Rectal smooth muscle tissue (tissue), 1 donor: ENCODE measurements around the gene PERCC1.

Source experiments
- H3K27ac ChIP-seq: one replicate; pipeline ENCODE4 v1.7.0; 2013; ENCODE audit warnings: low read depth, low read length, inconsistent platforms
- H3K27me3 ChIP-seq: one replicate; pipeline ENCODE4 v1.7.0; 2013; ENCODE audit warnings: low read length; ENCODE audit not compliant: control insufficient read depth, insufficient read depth
- H3K36me3 ChIP-seq: one replicate; pipeline ENCODE4 v1.7.0; 2013; ENCODE audit warnings: low read length; ENCODE audit not compliant: control insufficient read depth, insufficient read depth
- H3K4me1 ChIP-seq: one replicate; pipeline ENCODE4 v1.7.0; 2013; ENCODE audit warnings: low read length; ENCODE audit not compliant: control insufficient read depth, insufficient read depth
- H3K4me3 ChIP-seq: one replicate; pipeline ENCODE4 v1.7.0; 2013; ENCODE audit warnings: low read length
- H3K9ac ChIP-seq: one replicate; pipeline ENCODE4 v1.7.0; 2013; ENCODE audit warnings: low read length

Gene PERCC1

DNA sequence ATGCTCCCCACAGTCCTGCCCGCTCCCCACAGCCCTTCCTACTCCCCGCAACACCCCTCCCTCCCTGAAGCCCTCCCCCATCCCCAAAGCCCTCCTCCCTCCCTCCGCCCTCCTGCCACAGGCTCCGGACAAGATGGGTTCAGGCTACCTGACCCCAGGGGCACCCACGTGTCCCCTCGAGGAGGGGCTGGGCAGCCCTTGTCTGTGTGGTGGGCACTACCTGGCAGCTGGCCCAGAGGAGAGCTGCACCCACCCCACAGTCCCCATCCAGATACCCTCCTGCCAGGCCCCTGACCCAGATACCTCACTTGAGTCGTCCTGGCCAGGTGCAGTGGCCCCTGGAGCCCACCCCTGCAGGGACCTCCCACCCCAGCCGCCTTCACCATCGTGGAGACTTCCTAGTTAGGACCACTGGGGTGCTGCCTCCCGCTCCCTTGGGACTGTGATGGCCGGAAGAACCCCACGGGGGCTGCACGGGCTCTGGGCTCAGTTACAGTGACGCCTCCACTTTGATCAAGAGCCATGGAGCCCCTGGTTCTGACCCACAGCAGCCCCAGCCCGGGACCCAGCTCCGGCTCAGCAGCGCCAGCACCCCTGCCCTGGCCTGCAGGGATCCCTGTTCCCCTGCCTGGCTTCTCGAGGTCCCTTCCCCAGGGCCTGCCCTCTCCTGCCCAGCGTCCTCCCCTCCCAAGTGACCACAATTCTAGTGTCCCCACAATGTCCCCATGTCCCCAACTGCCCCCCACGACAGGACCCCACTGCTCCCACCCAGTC lies 806 bp downstream of the PERCC1 start:
- H3K27me3 ChIP-seq = no peaks in the 10 kb centered on the region
- H3K27ac ChIP-seq = no peak overlapping the region
- H3K4me3 ChIP-seq = no peak overlapping the region
- no peak overlapping the region for H3K9ac ChIP-seq
- no peaks in the 10 kb centered on the region for H3K4me1 ChIP-seq
- H3K36me3 ChIP-seq = no peaks in the 10 kb centered on the region

- no peak overlapping the region for H3K4me3 ChIP-seq
- no peaks in the 10 kb centered on the region for H3K4me1 ChIP-seq
- no peak overlapping the region for H3K27ac ChIP-seq
- H3K27me3 ChIP-seq = no peaks in the 10 kb centered on the region
- no peaks in the 10 kb centered on the region for H3K36me3 ChIP-seq
- no peak overlapping the region for H3K9ac ChIP-seq
Measured at GRCh38 chr16:1432388-1433262, 1.7 kb downstream of the PERCC1 start.

DNA sequence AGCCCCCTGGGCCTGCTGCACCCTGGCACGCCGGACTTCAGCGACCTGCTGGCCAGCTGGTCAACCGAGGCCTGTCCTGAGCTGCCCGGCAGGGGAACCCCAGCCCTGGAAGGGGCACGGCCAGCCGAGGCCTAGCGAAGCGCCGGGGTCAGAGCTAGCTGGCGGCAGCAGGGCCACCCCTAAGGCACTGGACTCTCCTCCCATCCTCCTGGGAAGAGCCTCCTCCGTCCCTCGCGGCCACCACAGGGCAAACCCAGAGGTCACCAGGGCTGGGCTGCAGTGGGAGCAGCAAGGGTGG lies 2.3 kb downstream of the PERCC1 start:
- Histone ChIP-seq H3K36me3 (no peaks in the 10 kb centered on the region), H3K4me1 (no peaks in the 10 kb centered on the region), H3K27ac (no peak overlapping the region), H3K4me3 (no peak overlapping the region), H3K27me3 (no peaks in the 10 kb centered on the region), H3K9ac (no peak overlapping the region)

DNA sequence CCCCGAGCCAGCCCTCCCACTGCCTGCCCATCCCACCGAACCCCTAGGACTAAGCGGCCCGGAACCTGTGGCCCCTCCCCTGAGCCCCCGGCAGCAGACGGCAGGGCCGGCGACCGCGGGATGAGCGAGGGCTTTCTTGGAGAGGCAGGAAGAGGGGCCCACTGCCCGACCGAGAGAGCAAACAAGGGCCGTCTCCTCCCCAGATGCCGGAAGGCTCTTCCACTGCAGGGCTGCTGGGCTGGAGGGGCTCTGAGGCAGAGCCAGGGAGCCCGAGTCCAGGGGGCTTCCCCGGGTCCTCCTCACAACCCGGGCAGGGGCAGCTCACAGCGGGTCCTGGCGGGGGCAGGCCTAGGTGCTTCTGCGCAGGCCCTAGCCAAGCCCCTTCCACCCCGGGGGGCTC lies 2.9 kb downstream of the PERCC1 start:
- Histone ChIP-seq H3K4me1 (no peaks in the 10 kb centered on the region), H3K27ac (no peak overlapping the region), H3K4me3 (no peak overlapping the region), H3K36me3 (no peaks in the 10 kb centered on the region), H3K27me3 (no peaks in the 10 kb centered on the region), H3K9ac (no peak overlapping the region)

DNA sequence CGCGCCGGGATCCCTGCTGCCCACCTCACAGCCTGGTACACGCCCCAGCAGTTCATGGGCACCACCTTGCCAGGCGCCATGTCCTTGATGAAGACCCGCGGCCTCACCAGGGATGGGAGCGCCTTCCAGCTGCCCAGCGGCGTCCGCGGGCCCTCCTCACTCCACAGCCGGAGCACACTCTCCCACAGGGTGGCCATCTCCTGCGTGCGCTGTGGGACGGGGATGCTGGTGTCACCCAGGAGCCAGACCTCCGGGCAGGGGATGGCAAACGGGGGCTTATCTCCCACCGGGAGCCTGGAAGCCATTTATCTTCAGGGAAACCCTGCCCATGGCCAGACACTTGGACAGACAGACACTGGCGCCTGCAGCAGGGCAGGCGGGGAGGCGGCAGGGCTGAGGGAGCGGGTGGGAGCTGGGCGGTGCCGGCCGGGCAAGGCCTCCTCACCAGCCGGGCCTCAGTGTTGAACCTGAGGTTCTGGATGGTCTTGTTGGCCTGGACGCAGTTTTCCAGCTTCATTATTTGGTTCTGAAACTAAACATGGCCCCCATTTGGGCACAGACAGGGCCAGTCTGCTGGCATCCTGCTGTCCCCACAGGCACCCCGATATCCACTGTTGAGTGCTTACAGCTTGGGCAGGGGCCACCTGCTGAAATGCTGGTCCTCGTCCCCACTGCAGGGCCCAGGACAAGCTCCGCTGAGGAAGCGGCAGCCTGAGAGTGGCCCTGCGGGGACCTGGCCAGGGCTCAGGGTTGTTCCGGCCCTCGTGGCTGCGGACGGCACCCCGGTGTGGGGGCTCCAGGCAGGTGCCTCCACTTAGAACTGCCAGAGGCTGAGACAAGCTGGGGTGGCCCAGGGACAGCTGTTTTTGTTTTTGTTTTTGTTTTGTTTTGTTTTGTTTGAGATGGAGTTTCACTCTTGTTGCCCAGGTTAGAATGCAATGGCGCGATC lies 4.0 kb downstream of the PERCC1 start:
- H3K4me3 ChIP-seq = no peak overlapping the region
- H3K27me3 ChIP-seq = no peaks in the 10 kb centered on the region
- H3K9ac ChIP-seq = no peak overlapping the region
- H3K36me3 ChIP-seq = no peaks in the 10 kb centered on the region
- H3K4me1 ChIP-seq = no peaks in the 10 kb centered on the region
- no peak overlapping the region for H3K27ac ChIP-seq

- Histone ChIP-seq H3K36me3 (no peaks in the 10 kb centered on the region), H3K27me3 (no peaks in the 10 kb centered on the region), H3K27ac (no peak overlapping the region), H3K9ac (no peak overlapping the region), H3K4me1 (no peaks in the 10 kb centered on the region), H3K4me3 (no peak overlapping the region)
Measured at GRCh38 chr16:1435921-1436697, 5.2 kb downstream of the PERCC1 start.

DNA sequence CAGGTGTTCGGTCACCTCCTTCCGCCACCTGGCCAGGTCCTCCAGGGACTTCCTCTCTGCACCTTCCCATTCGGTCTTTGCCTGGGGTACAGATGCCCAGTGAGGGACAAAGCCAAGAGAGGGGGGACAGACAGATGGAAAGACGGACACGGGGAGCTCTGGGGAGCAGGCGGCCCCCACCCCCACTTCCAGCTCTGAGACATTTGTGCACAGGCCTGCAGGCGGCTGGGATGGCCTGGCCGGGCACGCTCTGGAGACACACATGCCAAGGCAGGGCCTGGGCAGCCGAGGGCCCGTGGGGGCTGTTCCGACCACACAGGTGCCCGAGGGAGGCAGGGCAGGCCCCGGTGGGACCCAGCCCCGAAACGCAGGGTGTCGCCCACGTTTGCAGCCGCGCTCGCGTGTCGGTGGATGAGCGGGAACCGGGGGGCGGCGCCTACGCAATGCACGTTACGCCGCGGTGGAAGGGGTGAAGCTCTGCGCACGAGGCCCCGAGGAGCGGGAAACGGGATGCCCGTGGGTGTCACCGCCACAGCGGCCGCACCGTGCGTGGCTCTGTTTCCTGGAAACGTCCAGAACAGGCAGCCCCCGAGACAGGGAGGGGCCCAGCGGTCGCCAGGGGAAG lies 6.0 kb downstream of the PERCC1 start:
- Histone ChIP-seq H3K4me3 (no peak overlapping the region), H3K27ac (no peak overlapping the region), H3K36me3 (no peaks in the 10 kb centered on the region), H3K27me3 (no peaks in the 10 kb centered on the region), H3K9ac (no peak overlapping the region), H3K4me1 (no peaks in the 10 kb centered on the region)

DNA sequence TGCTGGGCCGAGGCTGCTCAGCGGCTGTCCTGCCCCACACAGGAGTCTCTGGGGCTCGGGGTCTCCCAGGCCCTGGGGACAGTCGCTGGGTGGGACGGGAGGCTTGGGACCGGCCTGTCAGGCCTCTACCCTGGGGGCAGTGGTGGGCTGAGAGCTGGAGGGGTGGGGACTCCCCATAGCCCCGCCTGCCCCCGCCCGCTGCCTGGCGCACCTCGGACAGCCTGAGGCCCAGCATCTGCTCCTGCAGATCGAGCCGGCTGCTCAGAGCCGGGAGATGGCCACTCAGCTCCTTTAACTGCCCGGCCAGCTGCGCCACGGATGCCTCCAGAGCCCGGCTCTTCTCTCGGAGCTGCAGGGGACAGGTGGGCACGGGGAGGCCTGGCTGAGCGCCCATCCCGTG lies 6.7 kb downstream of the PERCC1 start:
- no peak overlapping the region for H3K4me3 ChIP-seq
- H3K4me1 ChIP-seq = no peaks in the 10 kb centered on the region
- no peaks in the 10 kb centered on the region for H3K27me3 ChIP-seq
- H3K36me3 ChIP-seq = no peaks in the 10 kb centered on the region
- H3K9ac ChIP-seq = no peak overlapping the region
- no peak overlapping the region for H3K27ac ChIP-seq

GRCh38 chr16:1438229-1439057 lies 7.6 kb downstream of the PERCC1 start:
- H3K9ac ChIP-seq = no peak overlapping the region

DNA sequence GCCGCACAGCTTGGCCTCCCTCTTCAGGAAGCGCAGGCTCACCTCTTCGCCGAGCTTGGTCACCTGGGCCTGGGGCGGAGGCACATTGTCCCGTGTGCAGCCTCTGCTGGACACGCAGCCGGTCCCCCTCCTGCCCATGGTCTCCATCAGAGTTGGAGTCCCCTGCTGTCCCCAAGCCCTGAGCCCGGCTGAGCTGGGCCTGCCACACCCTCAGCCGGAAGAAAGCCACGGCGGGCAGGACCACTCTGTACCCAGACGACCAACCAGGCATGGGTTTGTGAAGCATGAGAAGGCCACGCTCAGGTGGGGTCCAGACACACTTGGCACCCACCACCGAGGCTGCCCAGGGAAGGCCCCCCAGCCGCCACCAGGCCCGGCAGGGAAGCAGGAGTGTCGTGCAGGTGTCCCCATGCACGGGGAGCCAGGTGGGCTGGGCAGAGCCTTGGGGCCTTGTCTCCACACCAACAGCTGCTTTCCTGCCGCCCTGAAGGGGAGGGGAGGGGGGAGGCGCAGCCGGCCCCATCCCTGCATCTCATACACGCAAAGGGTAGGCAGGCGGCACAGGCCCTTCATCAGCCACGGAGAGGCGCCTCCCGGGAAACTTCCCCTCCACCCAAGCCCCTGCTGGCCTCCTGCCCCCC lies 8.3 kb downstream of the PERCC1 start:
- H3K27me3 ChIP-seq = no peaks in the 10 kb centered on the region
- H3K4me3 ChIP-seq = no peak overlapping the region
- H3K9ac ChIP-seq = no peak overlapping the region
- H3K4me1 ChIP-seq = no peaks in the 10 kb centered on the region
- H3K27ac ChIP-seq = no peak overlapping the region
- H3K36me3 ChIP-seq = no peaks in the 10 kb centered on the region

More at GRCh38 chr16:1438229-1439057, 7.6 kb downstream of the PERCC1 start:
- no peaks in the 10 kb centered on the region for H3K27me3 ChIP-seq
- no peak overlapping the region for H3K4me3 ChIP-seq
- H3K27ac ChIP-seq = no peak overlapping the region
- no peaks in the 10 kb centered on the region for H3K36me3 ChIP-seq
- no peaks in the 10 kb centered on the region for H3K4me1 ChIP-seq
